ENCODE data around the gene FSTL4.

FSTL4 gene

DNA sequence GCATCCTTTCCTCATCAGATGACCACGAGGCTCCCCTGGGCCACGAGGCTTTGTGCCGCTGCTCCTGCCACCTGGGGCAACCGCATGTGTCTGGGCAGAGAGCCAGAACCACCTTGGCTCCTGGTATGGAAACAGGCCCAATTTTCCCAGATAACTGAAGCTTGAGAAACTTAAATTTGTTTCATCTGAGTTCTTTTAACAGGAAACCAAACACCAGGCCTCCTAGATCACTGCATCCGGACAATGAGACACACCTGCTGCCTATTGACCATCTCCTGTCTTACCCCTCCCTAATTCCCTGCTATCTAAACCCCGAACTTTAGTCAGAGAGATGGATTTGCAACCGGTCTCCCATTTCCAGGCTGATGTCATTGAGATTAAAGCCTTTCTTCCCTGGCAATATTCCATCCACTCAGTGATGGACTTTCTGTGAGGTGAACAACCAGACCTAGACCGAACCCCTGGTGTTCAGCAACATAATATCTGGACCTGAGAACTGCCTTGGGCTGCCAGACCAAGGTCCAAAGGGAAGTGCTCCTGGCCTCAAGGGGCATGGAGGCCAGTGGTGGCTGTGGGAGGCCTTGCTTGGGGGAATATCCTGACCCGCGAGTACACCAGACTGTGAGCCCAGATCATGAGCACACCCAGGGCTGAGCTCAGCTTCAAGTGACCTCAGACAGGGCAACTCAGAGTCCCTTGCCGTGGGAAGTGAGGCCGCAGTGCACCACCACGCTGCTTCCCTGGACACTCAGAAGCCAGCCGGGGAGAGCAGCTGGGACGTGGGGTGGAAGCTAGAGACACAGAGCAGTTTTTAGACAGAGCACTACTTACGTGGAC, 360.8 kb downstream of the FSTL4 start:
- DNase-seq = no peak

DNA sequence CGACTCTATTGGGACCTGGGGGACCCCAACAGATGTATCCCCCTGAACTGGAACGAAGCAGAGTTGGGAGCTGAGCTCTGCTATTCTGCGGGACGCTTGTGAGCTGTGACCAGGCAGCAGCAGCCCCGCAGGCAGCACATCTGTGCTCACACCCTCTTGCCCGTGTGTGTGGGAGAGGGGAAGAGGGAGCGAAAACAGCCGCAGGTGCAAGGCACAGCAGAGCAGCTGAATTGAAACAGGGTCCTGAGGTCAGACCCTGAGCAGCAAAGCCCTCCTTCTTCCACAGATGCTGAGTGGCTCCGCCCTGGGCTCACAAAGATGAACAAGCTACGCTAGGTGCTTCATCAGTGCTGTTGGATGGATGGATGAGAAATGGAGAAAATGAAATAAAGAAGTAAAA, 361.8 kb downstream of the FSTL4 start:
- DNase-seq = no peak

DNA sequence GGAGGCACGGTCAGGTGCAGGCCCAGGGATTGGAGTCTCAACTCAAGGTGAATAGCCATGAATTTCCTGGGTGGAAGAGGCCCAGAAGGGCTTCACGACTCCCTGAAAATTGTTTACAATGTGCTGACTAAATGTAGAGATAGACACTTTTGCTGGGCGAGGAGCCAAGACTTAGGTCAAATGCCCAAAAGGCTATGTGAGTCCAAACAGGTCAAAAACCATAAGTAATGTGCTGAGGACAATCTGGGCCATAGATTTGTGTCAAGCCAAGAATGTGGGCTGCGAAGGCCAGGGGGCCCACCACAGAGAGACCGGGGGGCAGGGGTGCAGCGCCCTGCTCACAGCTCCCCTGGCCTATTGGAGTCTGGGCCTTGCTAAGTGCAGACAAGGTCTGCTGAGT, 362.7 kb downstream of the FSTL4 start:
- DNase-seq = no peak

DNA sequence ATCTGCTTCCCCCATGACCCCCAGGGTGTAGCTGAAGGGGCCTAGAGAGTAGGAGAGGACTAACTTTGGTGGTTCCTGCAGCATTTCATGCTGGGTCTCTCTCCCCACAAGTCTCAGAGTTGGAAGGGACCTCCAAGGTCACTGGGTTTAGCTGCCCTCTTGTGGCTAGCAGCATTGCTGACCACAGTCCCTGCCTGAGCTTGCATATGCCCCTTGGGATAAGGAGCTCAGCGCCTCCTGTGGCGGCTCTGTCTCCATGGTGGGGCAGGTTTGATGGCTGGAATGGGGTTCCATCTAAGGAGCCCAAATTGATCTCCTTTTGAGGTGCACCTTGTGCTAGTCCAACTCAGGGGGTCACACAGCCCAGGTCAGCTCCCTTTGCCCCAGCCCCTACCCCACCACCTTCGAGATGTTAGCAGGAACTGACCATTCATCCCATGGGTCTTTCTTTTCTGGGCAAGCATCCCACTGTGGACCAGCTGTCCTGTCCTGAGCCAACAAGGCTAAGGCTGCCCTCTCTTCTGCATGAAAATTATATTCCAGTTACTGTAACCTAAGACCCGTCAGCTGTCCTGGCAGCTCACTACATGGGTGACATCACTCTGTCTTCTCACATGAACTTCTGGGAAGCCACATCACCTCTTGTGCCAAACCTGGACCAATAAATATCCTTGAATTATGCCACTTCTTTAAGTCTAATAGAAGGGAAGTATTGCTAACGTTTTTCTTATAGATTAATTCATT, 364.3 kb downstream of the FSTL4 start:
- no peak for DNase-seq

DNA sequence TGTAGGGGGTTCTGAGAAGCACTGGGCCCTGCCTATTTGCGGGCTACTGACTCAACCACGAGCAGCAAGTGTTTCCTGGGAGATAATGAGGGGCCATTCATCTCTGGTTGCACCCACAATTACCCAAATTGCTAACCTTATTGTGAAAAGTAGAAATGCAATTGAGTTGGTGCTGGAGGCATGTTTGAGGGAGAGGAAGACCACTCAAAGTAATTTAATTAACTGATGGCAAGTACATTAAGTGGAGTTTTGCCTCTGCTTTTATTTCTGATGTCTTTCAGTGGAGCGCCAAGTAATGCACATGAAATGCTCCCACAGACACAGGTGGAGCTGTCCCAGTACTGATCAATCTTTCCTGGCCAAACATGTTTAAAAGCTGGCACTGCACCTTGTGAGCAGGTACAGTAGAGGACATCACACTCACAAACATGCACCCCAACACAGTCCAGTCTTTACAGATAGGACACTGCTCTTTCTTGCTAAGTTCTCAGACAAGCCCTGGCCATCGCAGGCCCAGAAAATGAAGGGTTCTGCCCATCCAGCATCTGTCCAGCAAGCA, 365.1 kb downstream of the FSTL4 start:
- no peak for DNase-seq

DNA sequence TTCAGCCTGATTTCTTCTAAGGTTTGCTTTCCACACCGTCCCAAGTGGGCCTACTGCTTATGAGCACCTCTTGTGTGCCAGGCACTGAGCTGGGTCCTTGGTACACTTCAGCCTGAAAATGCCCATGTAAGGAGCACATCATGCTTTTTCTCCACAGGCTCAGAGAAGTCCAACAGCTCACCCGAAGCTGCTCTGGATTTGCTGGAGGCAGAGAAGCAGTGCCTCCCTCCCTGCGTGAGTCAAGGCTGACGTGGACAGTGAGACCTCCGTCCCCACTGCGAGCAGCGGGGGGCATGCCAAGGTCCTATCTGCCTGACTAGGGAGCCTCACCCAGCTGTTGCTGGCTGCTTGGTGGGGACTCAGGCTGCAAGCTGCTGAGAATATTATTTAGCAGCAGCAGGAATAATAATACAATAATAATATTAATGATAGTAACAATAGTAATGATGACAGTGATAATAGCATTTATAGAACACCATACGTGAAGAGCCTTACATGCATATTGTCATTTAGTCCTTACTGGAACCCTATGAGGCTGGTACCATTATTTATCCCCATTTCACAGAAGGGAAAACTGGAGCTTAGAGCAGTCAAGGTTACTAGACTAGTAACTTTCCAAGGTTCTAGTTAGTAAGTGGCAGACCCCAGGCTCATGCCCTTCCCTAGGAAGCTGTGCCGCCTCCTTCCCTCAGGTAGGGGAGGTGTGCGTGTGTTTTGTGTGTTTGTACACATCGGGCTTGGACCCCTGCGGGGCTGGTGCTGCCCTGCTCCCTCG, 365.8 kb downstream of the FSTL4 start:
- DNase-seq = no peak

DNA sequence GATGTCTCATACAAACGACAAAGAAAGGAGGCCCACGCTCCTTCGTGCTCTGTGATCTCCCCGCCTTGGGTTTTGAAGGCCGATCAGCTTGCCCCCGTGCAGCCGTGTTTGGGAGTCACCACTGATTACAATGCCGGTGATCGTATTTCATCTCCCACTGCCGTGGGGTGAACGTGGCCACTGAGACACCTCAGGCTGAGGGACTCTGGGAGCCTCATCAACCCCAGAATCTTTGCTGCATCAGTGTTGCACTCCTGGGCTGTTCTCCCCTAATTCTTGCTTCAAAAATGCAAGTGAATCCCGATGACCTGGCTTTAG, 366.3 kb downstream of the FSTL4 start:
- no peak for DNase-seq

DNA sequence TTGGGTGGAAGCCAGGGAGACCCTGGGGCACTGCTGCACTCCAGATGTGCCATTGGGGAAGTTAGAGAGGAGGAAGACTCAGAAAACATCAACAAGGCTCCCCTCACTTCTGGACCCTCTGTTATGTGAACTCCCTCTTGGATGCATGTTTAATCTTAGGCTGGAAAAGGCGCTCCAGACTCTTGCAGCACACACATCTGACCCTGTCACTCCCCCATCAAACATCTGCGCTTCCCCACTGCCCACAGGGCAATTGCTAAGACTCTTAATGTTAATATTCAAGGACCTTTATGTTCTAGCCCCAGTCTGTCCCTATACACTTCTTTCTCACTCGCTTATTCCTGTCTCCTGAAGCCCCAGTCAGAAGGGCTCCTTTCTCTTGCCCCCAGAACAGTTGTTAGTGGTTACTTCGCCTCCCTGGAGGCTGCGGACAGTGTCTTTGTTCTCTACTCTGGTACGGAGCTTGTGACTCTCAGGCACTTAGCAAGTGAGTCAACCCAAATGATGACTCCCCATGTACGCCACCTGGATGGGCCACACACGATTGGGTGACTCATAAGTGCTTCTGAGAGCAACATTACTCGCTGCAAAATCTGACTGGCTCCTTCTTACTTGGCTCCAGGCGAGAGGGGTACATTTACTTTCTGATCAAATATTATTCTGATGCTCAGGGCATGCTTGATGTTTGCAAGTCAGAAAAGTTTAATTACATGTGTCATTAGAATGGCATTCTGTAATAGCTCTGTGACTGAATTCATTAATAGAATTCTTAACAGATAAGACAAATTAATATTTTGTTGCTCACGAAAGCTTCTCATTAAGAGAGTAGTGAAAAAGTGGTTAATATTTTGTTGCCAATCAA, 366.9 kb downstream of the FSTL4 start:
- no peak for DNase-seq

DNA sequence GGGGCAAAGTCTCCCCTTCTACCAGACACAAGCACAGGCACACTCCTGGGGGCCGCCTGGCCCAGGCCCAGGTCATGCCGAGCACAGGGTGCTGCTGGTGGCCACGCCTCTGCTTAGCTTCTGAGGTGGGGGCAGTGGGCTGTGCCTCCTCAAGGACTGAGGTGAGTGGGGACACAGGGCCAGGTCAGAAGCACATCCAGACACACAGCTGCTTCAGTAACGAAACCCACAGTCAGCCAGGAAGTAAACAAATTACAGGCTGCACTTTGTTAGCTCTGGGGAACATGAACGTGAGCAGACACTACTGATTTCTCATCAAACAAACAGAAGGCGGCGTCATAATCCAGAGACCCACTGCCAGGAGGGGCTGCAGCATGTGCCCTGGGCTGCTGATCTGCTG, 368.1 kb downstream of the FSTL4 start:
- DNase-seq = no peak

DNA sequence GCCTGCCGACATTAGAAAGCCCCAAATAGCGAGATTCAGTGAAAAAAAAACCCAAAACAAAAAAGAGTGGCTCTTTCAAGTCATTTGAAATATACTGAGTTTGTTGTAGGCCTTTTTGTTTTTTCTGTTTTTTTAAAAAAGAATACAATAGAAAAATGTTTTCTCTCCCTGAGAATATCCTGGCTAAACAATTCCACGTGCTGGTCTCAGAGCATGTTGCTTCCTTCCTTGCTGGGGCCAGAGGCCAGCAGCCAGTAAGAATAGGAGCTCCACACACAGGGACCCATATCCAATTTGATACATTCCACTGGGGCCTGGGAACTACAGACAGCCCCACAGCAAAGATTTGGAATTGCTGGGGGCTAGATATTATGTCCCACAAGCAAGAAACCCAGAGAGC, 369.1 kb downstream of the FSTL4 start:
- DNase-seq = no peak

DNA sequence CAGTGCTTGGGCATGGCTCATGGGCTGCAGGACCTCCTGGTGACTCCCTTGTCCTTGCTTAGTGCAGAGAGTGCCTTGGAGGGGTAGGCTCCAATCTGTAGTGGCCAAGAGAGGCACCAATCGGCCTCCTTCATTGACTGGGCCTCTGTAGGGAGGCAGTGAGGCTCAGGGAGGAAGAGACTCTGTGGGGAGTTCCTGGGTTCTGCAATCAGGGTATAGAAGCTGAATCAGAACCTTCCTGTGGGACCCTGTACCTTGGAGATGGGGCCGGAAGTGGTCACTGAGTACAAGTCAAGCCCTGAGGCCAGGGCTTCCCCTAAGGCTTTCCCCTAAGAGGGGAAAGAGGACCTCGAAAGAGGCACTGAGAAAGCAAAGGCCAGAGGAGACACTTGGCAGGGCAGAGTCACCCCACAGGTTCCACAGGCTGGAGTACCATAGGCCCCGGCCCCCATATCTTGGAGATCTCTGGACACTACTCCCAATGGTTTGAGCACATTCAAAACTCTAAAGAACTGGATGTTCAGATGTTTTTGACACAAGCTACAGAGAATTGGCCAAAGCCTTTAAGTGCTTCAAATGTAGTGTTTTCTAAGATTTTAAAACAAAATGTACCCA, 370.0 kb downstream of the FSTL4 start:
- DNase-seq = no peak

DNA sequence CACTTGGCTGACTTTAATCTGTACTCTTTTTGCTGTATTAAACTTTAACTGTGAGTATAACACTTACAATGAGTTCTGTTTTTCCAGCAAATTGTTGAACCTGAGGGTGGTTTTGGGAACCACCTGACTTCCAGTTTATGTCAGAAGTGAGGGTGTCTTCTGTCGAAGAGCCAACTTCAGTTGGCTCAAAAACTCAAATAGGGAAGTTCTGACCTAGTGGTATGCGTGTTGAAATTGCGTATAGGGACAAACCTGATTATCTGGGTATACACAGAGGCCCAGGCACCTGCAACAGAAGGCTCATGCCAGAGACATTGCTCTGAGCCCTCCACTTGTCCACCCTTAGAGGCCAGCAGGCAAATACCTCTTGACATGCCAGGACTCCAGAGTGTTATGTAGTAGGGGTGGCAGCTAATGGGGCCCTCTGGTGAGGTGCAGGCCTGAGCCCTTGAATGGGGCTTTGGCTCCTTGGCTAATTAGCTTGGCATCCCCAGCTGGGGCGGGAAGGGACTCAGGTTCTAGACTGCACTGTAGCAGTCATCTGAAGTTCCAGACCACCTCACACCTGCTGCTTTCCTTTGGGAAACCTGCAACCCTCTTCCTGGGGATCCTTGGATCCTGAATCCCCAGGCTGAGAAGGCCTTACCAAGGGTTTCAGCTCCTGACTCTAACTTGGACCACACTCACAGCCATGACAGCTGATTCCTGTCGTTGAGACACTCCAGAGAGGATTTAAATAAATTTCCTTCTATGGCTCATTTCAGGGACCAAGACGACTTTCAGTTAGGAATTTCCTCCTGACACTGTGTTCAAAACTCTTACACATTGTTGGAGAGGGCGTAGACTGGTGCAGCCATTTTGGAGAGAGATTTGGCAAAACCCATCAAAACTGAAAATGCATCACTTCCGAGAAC, 370.9 kb downstream of the FSTL4 start:
- no peak for DNase-seq

DNA sequence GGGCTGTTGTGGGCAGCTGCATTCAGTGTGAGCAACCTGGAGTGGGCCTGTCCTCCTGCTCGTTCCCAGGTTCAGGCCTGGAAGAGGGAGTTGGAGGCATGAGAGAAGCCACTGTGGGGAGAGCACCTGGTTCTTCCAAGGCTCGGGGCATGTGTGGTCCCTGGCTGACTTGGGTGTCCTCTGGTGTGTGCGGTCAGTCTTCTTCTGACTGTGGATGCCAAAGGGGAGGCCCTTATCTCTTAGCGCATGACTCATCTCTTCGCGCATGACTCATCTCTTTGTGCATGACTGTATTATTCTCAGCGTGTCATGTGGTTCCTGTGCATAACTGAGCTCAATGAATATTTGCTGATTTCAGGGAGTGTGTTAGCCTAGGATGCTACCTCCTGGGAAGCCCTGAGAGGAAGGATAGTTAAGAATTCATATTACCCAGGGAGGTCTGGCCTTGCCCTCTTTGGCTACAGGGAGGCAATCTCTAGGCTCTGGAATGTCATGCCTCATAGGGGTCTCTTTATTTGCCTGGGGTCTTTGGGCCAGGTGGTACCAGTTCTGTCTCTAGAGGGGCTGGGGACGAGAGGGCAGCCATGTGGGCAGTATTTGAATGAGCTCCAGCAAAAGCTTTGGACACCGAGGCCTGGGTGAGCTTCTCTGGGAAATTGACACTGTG, 371.8 kb downstream of the FSTL4 start:
- no peak for DNase-seq

DNA sequence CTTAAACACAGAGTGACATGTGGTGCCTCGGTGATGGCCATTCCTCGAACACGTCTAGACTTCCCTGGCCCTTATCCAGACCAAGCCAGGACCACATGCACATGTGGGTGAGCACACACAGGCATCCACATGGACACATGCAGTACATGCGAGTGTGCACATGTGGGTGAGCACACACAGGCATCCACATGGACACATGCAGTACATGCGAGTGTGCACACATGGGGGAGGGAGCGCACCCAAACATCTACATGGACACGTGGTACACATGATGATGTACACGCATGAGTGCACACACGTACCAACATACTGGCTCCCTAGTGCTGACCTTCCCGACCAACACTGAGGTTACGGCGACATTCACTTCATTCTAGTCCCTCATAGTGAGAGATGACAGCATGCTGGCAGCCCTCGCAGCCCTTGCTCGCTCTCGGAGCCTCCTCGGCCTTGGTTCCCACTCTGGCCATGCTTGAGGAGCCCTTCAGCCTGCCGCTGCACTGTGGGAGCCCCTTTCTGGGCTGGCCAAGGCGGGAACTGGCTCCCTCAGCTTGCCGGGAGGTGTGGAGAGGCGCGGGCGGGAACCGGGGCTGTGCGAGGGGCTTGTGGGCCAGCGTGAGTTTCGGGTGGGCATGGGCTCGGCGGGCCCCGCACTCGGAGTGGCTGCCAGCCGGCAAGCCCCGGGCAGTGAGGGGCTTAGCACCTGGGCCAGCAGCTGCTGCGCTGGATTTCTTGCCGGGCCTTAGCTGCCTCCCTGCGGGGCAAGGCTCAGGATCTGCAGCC, 373.7 kb downstream of the FSTL4 start:
- no peak for DNase-seq

DNA sequence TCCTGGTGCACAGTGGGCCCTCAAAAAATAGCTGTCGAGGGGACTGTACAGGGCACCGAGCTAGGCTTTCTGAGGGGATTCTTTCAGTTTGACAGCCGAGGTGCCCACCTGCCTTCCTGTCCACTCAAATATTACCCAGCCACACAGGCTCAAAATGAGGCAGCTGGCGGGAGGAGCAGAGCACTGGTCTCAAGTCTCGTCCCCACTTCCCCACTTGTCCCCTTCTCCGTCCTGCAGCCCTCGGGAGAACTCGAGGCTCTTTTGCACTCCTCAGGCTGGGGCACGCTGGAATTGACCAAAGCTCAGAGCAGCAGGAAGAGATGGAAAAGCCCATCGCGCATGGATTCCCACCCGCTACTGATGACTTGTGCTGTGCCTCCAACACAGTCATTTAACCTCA, 375.4 kb downstream of the FSTL4 start:
- no peak for DNase-seq

DNA sequence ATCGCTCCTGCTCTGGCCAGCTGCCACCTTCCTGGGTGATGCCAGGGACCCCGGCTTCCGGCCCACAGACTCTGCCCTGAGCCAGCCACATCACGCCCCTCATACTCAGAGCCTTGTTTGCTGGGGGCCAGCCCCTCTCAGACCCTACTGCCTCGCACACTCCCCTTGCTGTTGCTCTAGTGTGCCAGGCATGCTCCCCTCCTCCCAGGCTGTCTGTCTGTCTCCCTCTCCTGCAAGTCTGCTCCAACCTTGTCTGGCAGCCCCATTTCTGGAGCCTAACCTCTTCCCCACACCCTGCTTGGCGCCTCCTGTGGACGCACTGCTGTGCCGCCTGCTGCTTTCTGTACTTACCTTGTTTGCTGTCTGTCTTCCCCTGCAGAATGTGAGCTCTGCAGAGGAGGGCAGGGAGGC, 375.8 kb downstream of the FSTL4 start:
- DNase-seq = no peak

DNA sequence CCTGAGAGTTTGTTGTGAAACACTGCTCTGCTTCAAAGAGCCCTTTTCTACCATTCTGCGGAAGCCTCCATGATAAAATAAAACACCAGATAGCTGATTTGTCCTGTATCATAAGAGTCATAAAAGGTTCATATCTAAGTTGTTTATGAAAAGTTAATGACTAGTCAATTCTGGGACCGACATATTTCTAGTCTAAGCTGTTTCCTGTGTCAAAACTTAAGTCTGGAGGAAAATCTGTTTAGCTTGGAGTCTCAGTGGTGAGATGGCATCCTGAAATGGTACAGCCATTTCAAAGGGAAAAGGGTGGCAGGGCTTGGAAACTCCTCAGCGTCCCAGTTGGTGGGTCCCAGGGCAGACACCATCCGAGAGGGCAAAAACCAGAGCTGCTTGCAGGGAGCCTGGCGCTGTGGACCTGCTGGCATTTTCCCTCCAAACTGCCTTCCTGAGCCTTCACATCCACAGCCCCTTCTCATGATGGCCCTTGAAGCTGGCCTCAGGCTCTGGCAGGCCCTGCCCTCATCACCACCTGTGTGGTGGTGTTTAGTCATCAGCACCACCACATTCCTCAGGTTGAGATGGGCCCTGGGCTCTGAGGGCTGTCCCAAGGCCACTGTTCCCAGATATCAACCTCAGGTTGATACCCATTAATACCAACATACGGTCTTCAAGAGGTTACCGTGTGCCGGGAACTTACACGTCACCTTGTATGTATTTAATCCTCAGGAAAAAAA, 376.5 kb downstream of the FSTL4 start:
- no peak for DNase-seq

DNA sequence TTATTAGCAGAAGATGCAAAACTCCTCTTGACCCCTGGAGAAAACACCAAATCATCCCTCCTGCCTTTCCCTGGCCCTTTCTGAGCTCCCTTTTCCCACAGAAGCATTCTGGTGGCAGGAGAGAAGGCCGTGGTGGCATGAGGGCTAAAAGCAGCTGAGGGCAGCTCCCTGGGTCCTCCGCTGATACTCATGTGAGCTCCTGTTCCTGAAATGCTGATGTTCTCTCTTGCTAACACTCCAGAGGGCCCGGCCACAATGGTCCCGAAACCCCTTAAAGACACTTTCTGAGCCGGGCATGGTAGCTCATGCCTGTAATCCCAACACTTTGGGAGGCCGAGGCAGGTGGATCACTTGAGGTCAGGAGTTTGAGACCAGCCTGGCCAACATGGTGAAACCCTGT, 377.4 kb downstream of the FSTL4 start:
- DNase-seq = no peak

DNA sequence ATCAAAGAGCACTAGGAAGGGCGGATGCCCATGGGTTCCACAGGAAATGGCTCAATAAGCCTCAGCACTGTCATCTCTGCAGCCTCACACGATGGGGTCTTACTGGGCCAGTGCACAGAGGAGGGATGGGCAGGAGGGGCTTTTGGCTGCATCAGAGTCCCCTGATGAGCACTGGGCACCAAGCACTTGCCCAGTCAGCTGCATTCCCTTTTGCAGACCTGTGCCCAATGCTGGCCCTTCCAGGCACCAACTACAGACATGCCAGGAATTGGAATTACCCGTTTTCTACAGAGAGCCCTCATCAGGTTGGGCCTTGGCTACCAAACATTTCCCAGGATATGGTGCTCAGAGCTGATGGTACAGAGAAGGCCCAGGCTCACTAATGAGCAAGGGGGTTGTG, 378.1 kb downstream of the FSTL4 start:
- DNase-seq = no peak

Data from CD4-positive, alpha-beta T cell treated with Interleukin-12 subunit alpha and Interleukin-12 subunit beta, for 1 hour (primary cell).